NCI-H1417 (cell line): ENCODE data around the gene FYN.

Experiments
- DNase-seq, 3 experiments: peaks; one replicate each; lab custom pipeline; 2025; lab: John Stamatoyannopoulos, UW

FYN gene

GRCh38 chr6:111769365-111770152, 103.7 kb downstream of the FYN start:
- DNase-seq = peak in 2 of 3 experiments; percentile 29 to 33

- DNase-seq = no peak
Measured at GRCh38 chr6:111768431-111768770, 104.9 kb downstream of the FYN start.

- DNase-seq = no peak
Measured at GRCh38 chr6:111767752-111768430, 105.4 kb downstream of the FYN start.

- DNase-seq = no peak
Measured at GRCh38 chr6:111766201-111766857, 106.9 kb downstream of the FYN start.

- no peak for DNase-seq
Measured at GRCh38 chr6:111765763-111766162, 107.5 kb downstream of the FYN start.

GRCh38 chr6:111764238-111765175, 108.7 kb downstream of the FYN start:
- peak in 1 of 3 experiments; percentile 4 for DNase-seq

GRCh38 chr6:111763381-111763780, 109.9 kb downstream of the FYN start:
- no peak for DNase-seq

- DNase-seq = no peak
Measured at GRCh38 chr6:111761783-111762312, 111.4 kb downstream of the FYN start.

GRCh38 chr6:111761212-111761611, 112.0 kb downstream of the FYN start:
- no peak for DNase-seq

GRCh38 chr6:111759836-111760785, 113.1 kb downstream of the FYN start:
- DNase-seq = no peak

GRCh38 chr6:111759331-111759835, 113.9 kb downstream of the FYN start:
- no peak for DNase-seq

GRCh38 chr6:111758608-111759329, 114.5 kb downstream of the FYN start:
- DNase-seq = no peak

- no peak for DNase-seq
Measured at GRCh38 chr6:111757342-111757741, 115.9 kb downstream of the FYN start.

GRCh38 chr6:111754423-111754822, 118.8 kb downstream of the FYN start:
- no peak for DNase-seq

- DNase-seq = no peak
Measured at GRCh38 chr6:111753573-111753972, 119.7 kb downstream of the FYN start.

- no peak for DNase-seq
Measured at GRCh38 chr6:111752476-111752875, 120.8 kb downstream of the FYN start.

GRCh38 chr6:111750753-111751673, 122.2 kb downstream of the FYN start:
- no peak for DNase-seq

- no peak for DNase-seq
Measured at GRCh38 chr6:111750153-111750552, 123.1 kb downstream of the FYN start.
